Stromal cell of bone marrow (primary cell): ENCODE results near the gene IL5.
"Not testable (repeated sequence)": the region's sequence is repeated elsewhere in the genome, so short reads cannot be mapped to it uniquely, and the experiment has no call there.

ENCODE experiments used
- DNase-seq: peaks from one replicate; pipeline ENCODE4 v3.0.0-alpha.2; 2012; ENCODE audit warnings: low read depth

The IL5 gene

GRCh38 chr5:132528866-132529634 lies 14.3 kb downstream of the IL5 start:
- no peak for DNase-seq

DNA sequence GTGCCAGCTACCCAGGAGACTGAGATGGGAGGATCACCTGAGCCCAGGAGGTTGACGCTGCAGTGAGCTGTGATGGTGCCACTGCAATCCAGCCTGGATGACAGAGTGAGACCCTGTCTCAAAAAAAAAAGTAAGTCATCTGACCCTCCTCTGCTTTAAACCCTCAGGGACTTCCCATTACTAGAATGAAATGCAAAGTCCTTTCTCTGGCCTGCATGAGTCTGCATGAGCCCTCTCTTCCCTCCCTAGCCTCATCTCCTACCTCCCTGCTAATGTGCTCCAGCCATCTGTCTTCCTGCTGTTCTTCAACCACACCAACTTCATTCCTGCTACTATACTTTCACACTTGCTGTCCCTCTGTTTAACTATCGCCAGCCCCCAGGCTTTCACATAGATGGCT lies 15.3 kb downstream of the IL5 start:
- DNase-seq, result no peak

DNA sequence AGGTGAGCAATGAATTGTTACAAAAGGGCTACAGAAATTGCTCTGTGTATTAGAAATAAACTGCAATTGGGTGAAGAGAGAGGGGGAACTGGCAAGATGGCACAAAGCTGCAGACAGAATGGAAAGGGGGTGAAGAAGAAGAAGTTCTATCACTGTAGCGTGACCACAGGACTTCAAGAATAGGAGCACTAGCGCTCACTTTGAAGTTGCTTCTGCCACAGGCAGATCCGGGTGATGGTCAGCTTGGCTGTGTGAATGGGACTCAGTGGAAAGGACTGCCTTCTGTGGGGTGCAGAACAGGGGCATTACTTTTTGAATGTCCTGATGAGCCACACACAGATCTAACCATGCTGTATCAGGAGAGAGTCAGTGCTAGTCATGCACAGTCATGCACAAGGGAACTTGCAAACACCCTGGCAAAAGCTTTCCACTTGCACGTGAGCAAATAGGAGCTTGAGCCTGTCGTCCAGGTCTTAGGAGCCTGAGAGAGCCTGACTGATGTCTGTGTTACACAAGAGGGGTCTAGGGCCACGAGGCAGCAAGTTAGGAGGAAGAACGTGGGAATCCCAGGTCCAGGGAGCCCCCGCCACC lies 16.3 kb downstream of the IL5 start:
- no peak for DNase-seq

DNA sequence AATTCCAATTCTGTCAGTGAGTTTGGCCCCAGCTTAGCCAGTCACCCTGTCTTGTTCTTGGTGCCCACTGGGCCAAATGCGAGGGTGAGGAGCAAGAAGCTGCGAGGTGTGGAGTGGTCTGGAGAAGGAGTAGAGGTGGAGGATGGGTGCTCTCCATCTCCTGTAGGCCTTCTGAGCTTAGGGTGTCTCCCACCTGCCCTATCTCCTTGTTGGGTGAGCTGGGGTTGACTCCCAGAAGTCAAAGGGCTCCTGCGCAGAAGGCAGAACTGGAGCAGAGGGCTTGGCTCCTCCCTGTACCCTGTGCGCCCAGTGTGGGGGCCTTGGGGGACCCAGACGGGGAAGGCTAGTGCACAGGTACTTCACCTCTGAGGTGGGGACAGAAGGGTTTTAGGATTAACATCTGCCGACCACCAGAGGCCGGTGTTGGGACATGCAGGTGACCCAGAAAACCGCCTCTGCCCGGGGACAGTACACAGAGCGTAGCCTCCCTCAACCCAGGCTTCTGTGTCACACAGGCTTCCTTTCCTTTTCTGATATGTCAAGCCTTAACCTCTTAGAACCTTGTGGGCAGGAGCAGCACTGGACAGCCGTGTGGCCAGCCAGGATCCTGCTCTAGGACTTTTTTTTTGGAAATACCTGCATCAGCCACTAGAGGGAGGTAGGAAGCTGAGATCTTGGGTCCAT lies 16.9 kb downstream of the IL5 start:
- peak; percentile 37 for DNase-seq

GRCh38 chr5:132525299-132525724 lies 18.0 kb downstream of the IL5 start:
- DNase-seq, result no peak

DNA sequence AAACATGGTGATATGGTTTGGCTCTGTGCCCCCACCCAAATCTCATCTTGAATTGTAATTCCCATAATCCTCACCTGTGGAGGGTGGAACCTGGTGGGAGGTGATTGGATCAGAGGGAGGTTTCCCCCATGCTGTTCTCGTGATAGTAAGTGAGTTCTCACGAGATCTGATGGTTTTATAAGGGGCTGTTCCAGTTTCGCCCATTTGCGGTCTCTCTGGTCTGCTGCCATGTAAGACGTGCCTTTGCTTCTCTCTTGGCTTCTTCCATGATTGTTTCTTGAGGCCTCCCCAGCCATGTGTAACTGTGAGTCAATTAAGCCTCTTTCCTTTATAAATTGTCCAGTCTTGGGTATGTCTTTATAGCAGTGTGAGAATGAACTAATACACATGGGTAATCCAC lies 18.4 kb downstream of the IL5 start:
- DNase-seq, result not testable (repeated sequence)

GRCh38 chr5:132522067-132522466 lies 21.3 kb downstream of the IL5 start:
- DNase-seq, result not testable (repeated sequence)

DNA sequence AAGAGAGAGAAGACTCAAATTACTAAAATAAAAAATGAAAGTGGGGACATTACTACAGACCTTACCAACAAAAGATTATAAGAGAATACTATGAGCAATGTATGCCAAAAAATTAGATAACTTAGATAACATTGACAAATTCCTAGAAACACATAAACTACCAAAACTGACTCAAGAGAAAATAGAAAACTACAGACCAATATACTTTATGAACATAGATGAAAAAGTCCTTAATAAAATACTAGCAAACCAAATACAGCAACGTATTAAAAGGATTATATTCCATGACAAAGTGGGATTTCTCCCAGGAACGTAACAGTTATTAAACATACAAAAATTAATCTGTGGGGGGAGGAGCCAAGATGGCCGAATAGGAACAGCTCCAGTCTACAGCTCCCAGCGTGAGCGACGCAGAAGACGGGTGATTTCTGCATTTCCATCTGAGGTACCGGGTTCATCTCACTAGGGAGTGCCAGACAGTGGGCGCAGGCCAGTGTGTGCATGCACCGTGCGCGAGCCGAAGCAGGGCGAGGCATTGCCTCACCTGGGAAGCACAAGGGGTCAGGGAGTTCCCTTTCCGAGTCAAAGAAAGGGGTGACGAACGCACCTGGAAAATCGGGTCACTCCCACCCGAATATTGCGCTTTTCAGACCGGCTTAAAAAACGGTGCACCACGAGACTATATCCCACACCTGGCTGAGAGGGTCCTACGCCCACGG lies 29.5 kb downstream of the IL5 start:
- not testable (repeated sequence) for DNase-seq

GRCh38 chr5:132510076-132510475 lies 33.2 kb downstream of the IL5 start:
- DNase-seq, result no peak

DNA sequence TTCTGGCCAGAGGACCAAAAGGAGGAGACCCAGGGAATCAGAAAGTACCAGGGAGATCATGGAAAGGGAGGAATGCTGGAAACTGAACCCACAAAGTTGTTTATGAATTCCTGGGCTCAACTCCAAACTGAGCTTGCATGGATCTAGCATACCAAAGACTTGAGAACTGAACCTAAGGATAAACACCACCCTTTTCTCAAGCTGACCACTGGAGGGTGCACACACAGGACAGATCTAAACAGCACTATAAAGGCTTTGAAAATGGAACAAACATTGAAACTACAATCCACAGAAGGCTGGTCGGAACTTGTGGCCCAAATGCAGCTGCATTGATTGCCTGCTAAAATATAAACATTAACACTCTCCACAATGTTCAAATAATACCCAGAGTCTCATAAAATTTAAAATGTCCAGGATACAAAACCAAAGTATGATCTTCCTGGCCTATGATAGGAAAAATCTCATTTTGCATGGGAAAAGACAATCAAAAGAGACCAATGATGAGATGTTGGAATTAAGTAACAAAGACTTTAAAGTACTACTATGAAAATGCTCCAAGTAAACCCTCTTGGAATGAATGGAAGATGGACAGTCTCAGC lies 37.1 kb downstream of the IL5 start:
- DNase-seq, result peak; percentile 83

DNA sequence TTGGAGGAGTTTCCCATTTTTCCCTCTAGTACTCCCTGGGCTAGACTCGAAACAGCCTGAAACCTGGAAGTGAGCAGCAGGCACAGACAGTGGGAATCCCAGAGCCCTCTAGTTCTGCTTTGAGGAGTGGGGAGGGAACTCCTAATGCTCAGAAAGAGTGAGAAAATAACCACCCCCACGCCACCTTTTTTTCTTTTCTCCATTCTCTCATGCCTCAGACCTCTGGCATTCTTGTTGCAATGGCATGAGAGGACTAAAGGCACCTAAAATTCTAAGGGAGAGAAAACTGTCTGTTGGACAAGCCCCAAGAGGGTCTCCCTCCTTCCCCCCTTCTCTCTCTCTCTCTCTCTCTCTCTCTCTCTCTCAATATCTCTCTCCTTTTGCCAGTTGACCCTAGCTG lies 37.7 kb downstream of the IL5 start:
- DNase-seq, result no peak

GRCh38 chr5:132504746-132505145 lies 38.6 kb downstream of the IL5 start:
- DNase-seq, result no peak

DNA sequence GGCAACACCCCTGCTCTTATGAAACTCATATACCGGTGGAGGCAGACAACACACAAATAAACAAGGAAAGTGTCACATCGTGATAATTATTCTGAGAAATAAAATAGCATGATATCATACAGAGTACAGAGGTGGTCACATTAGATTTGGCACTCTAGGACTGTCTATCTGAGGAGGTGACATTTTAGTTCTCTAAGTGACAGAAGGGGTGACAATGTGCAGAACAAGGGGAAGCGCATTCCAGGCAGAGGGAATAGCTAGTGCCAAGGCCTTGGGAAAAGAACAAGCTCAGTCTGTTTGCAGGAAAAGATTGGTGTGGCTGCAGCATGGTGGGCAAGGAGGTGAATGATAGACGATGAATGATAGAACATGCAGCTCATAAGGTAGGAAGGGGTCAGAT lies 40.1 kb downstream of the IL5 start:
- no peak for DNase-seq

GRCh38 chr5:132501961-132502931 lies 41.1 kb downstream of the IL5 start:
- DNase-seq, result no peak

GRCh38 chr5:132501629-132501956 lies 41.7 kb downstream of the IL5 start:
- no peak for DNase-seq

GRCh38 chr5:132500931-132501628 lies 42.2 kb downstream of the IL5 start:
- DNase-seq, result no peak

GRCh38 chr5:132500244-132500930 lies 42.9 kb downstream of the IL5 start:
- DNase-seq, result no peak

DNA sequence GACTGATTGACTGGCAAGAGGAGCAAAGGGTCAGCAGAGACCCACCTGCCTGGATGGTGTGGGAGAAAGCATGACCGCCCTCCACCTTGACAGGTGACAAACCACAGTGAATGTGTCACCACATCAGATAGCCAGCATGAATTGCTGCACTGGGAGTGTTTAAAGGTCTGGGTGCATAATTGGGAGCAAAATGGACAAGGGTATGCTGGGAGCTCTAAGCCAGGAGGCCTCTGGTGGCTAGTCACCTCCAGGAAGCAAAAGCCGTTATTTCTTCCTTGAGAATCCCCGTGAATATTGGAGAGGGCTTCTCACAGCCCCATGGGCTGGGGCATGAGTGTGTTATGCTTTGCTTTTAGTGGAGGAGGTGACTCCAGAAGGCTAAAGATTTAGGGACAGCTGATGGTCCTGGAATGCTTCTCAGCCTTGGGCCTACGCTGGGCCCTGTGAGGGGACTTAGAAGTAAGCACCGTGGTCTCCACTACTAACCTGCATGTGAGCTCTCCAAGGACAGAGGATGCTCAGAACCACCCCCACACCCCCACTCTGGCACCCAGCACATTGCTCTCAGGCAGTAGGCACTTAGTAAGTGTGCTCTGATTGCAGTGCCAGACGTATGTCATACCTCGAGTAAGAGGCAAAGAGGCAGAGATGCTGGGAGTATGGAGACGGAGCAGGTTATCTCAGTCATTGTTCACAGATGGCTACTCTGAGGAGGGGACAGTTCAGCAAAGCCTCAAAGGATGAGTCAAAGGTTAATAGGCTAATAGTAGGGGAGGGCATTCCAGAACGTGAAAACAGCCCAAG lies 43.7 kb downstream of the IL5 start:
- DNase-seq, result no peak

DNA sequence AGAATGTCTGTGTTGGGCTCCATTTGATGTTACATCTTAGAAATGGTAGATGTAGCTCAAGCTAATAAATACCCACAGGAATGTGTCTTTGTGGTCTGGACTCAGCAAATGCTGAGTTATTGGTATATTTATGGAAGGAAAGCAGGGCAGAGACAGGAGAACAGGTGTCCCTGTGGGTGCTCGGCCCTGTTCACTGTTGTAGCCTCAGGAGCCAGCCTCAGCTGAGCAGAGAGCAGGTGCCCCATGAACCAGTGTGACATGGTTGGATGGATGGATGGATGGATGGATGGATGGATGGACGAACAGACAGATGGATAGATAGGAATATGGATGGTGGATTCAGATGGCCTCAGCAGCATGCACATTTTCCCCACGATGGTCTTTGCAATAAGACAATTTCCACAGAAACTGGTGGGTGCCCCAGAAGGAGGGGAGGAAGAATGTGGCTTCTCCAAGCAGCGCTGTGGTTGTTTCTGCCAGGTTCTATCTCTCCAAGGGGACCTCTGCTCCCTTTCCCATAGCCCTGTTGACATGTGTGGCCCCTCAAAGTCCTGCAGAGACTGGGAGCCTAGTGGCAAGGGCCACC lies 44.5 kb downstream of the IL5 start:
- no peak for DNase-seq
